Glomerular visceral epithelial cell (primary cell): ENCODE measurements around the gene NOVA1.

Experiments used
- DNase-seq: peaks from one replicate; pipeline ENCODE4 v3.0.0-alpha.2; 2016; ENCODE audit errors: extremely low spot score

NOVA1 gene

GRCh38 chr14:26444822-26445221 lies 153.0 kb downstream of the NOVA1 start:
- no peak for DNase-seq

GRCh38 chr14:26443654-26444053 lies 154.2 kb downstream of the NOVA1 start:
- DNase-seq: no peak

GRCh38 chr14:26429205-26429604 lies 168.6 kb downstream of the NOVA1 start:
- no peak for DNase-seq

GRCh38 chr14:26427097-26427496 lies 170.7 kb downstream of the NOVA1 start:
- no peak for DNase-seq

- DNase-seq: no peak
Observed at GRCh38 chr14:26424537-26424936, 173.3 kb downstream of the NOVA1 start.

GRCh38 chr14:26415618-26416123 lies 182.2 kb downstream of the NOVA1 start:
- no peak for DNase-seq

GRCh38 chr14:26414926-26415325 lies 182.9 kb downstream of the NOVA1 start:
- no peak for DNase-seq

- no peak for DNase-seq
Observed at GRCh38 chr14:26414103-26414502, 183.7 kb downstream of the NOVA1 start.

- DNase-seq: no peak
Observed at GRCh38 chr14:26412421-26412820, 185.4 kb downstream of the NOVA1 start.

- no peak for DNase-seq
Observed at GRCh38 chr14:26410189-26410685, 187.6 kb downstream of the NOVA1 start.

- no peak for DNase-seq
Observed at GRCh38 chr14:26404927-26405326, 192.9 kb downstream of the NOVA1 start.

- no peak for DNase-seq
Observed at GRCh38 chr14:26403760-26404159, 194.1 kb downstream of the NOVA1 start.

GRCh38 chr14:26402126-26402525 lies 195.7 kb downstream of the NOVA1 start:
- no peak for DNase-seq

- no peak for DNase-seq
Observed at GRCh38 chr14:26401179-26401968, 196.5 kb downstream of the NOVA1 start.

- no peak for DNase-seq
Observed at GRCh38 chr14:26400373-26400772, 197.5 kb downstream of the NOVA1 start.

- DNase-seq: no peak
Observed at GRCh38 chr14:26398616-26399015, 199.2 kb downstream of the NOVA1 start.
